Activated T-cell treated with anti-CD3 and anti-CD28 coated beads, Interleukin-2, amount 50 U/mL, for 72 hours (primary cell): ENCODE data around the gene KCNMA1. TPM values are rescaled to one million over a fixed set of nuclear protein-coding genes. Genes with fewer than 3 reads are reported as not detected.

Experiments
- ATAC-seq, 2 donors: fragments of 150-1000 bp; cut with Tn5 transposase; replicated peaks in 1 of 2; 2 replicates each; pipeline ENCODE4 v1.10.0; 2021; ENCODE audit warnings: moderate library complexity in 2 of 2, mild to moderate bottlenecking in 1 of 2
- DNase-seq, 2 donors: peaks; one replicate each; pipeline ENCODE4 v3.0.0; 2021 to 2022; ENCODE audit warnings: mixed read lengths in 1 of 2
- H3K27ac Mint-ChIP-seq: one replicate; pipeline ENCODE4 v1.8.0; 2022; ENCODE audit warnings: mild to moderate bottlenecking, moderate library complexity, mixed read lengths
- H3K27me3 Mint-ChIP-seq: one replicate; pipeline ENCODE4 v1.8.0; 2022; ENCODE audit warnings: low read depth, mixed read lengths
- H3K36me3 Mint-ChIP-seq, 2 donors: one replicate each; pipeline ENCODE4 v1.8.0; 2022; ENCODE audit warnings: mixed read lengths in 2 of 2, mild to moderate bottlenecking in 1 of 2; ENCODE audit not compliant: insufficient read depth in 2 of 2
- H3K4me1 Mint-ChIP-seq: one replicate; pipeline ENCODE4 v1.8.0; 2022; ENCODE audit warnings: low read depth, mixed read lengths
- H3K4me3 Mint-ChIP-seq, 2 donors: one replicate each; pipeline ENCODE4 v1.8.0; 2022; ENCODE audit warnings: mild to moderate bottlenecking in 2 of 2, mixed read lengths in 2 of 2, moderate library complexity in 2 of 2
- H3K9me3 Mint-ChIP-seq, 2 donors: one replicate each; pipeline ENCODE4 v1.8.0; 2022; ENCODE audit warnings: mixed read lengths in 2 of 2
- total RNA-seq, 2 donors: library from RNA; stranded (reverse); gene quantifications; one replicate each; pipeline ENCODE4 v1.2.3, GENCODE V29; 2022

The KCNMA1 gene
- total RNA-seq, 2 donors from 2014 or later = 0.55 to 1.0 TPM

- peak in 1 of 2 donors; percentile 38 for ATAC-seq
- H3K4me3 Mint-ChIP-seq = peak overlapping the region; percentile 24 to 25
- no peaks in the 10 kb centered on the region for H3K36me3 Mint-ChIP-seq
- no peaks in the 10 kb centered on the region for H3K9me3 Mint-ChIP-seq
- peak in 1 of 2 donors; percentile 2 for DNase-seq
- peaks cover 10% of the 10 kb centered on the region for H3K4me1 Mint-ChIP-seq
- peak overlapping the region; percentile 60 for H3K27ac Mint-ChIP-seq
- H3K27me3 Mint-ChIP-seq = no peaks in the 10 kb centered on the region
Observed at GRCh38 chr10:77041636-77042258, 595.9 kb downstream of the KCNMA1 start.

GRCh38 chr10:77038407-77038806 is 599.2 kb downstream of the KCNMA1 start:
- Mint-ChIP-seq H3K9me3 (no peaks in the 10 kb centered on the region), H3K27me3 (no peaks in the 10 kb centered on the region), H3K27ac (no peak overlapping the region), H3K4me3 (no peak overlapping the region), H3K4me1 (peaks cover 10% of the 10 kb centered on the region), H3K36me3 (no peaks in the 10 kb centered on the region)
- DNase-seq = no peak
- no peak for ATAC-seq

- no peak for ATAC-seq
- H3K27ac Mint-ChIP-seq = no peak overlapping the region
Observed at GRCh38 chr10:77037735-77038403, 599.7 kb downstream of the KCNMA1 start.

GRCh38 chr10:77036993-77037734 is 600.4 kb downstream of the KCNMA1 start:
- peaks cover 10% of the 10 kb centered on the region for H3K4me1 Mint-ChIP-seq
- no peaks in the 10 kb centered on the region for H3K9me3 Mint-ChIP-seq
- H3K27me3 Mint-ChIP-seq = no peaks in the 10 kb centered on the region
- no peak overlapping the region for H3K4me3 Mint-ChIP-seq
- no peaks in the 10 kb centered on the region for H3K36me3 Mint-ChIP-seq
- no peak for DNase-seq
- no peak for ATAC-seq
- H3K27ac Mint-ChIP-seq = no peak overlapping the region

More at GRCh38 chr10:77037735-77038403, 599.7 kb downstream of the KCNMA1 start:
- H3K36me3 Mint-ChIP-seq = no peaks in the 10 kb centered on the region
- H3K4me3 Mint-ChIP-seq = no peak overlapping the region
- no peaks in the 10 kb centered on the region for H3K27me3 Mint-ChIP-seq
- DNase-seq = no peak
- H3K4me1 Mint-ChIP-seq = peaks cover 10% of the 10 kb centered on the region
- H3K9me3 Mint-ChIP-seq = no peaks in the 10 kb centered on the region

- Mint-ChIP-seq H3K4me1 (peaks cover 5% of the 10 kb centered on the region), H3K4me3 (no peak overlapping the region), H3K9me3 (no peaks in the 10 kb centered on the region), H3K27ac (no peak overlapping the region), H3K36me3 (no peaks in the 10 kb centered on the region), H3K27me3 (no peaks in the 10 kb centered on the region)
- DNase-seq (no peak), ATAC-seq (no peak)
Observed at GRCh38 chr10:77036276-77036675, 601.3 kb downstream of the KCNMA1 start.

- Mint-ChIP-seq H3K4me1 (peaks cover 5% of the 10 kb centered on the region), H3K27ac (no peak overlapping the region), H3K36me3 (no peaks in the 10 kb centered on the region), H3K9me3 (no peaks in the 10 kb centered on the region), H3K4me3 (no peak overlapping the region), H3K27me3 (no peaks in the 10 kb centered on the region)
- DNase-seq = no peak
- no peak for ATAC-seq
Observed at GRCh38 chr10:77034795-77035194, 602.8 kb downstream of the KCNMA1 start.

- DNase-seq = no peak
- no peak overlapping the region for H3K4me3 Mint-ChIP-seq
- H3K27ac Mint-ChIP-seq = no peak overlapping the region
- no peak for ATAC-seq
- peaks cover 5% of the 10 kb centered on the region for H3K4me1 Mint-ChIP-seq
- H3K27me3 Mint-ChIP-seq = peaks cover 4% of the 10 kb centered on the region
- H3K9me3 Mint-ChIP-seq = no peaks in the 10 kb centered on the region
- no peaks in the 10 kb centered on the region for H3K36me3 Mint-ChIP-seq
Observed at GRCh38 chr10:77034240-77034639, 603.4 kb downstream of the KCNMA1 start.

- H3K36me3 Mint-ChIP-seq = no peaks in the 10 kb centered on the region
- H3K27ac Mint-ChIP-seq = no peak overlapping the region
- no peak overlapping the region for H3K4me3 Mint-ChIP-seq
- H3K4me1 Mint-ChIP-seq = no peaks in the 10 kb centered on the region
- H3K9me3 Mint-ChIP-seq = no peaks in the 10 kb centered on the region
- DNase-seq (no peak), ATAC-seq (no peak)
- peaks cover 5% of the 10 kb centered on the region for H3K27me3 Mint-ChIP-seq
Observed at GRCh38 chr10:77032188-77032570, 605.4 kb downstream of the KCNMA1 start.

GRCh38 chr10:77031531-77032187 is 605.9 kb downstream of the KCNMA1 start:
- Mint-ChIP-seq H3K27ac (no peak overlapping the region), H3K9me3 (no peaks in the 10 kb centered on the region), H3K27me3 (peaks cover 5% of the 10 kb centered on the region), H3K36me3 (no peaks in the 10 kb centered on the region), H3K4me3 (no peak overlapping the region), H3K4me1 (no peaks in the 10 kb centered on the region)
- DNase-seq = no peak
- ATAC-seq = no peak

GRCh38 chr10:77030974-77031373 is 606.6 kb downstream of the KCNMA1 start:
- ATAC-seq = no peak
- Mint-ChIP-seq H3K27me3 (peaks cover 5% of the 10 kb centered on the region), H3K9me3 (no peaks in the 10 kb centered on the region), H3K36me3 (no peaks in the 10 kb centered on the region), H3K4me3 (no peak overlapping the region), H3K27ac (no peak overlapping the region), H3K4me1 (no peaks in the 10 kb centered on the region)
- no peak for DNase-seq

- H3K4me1 Mint-ChIP-seq = no peaks in the 10 kb centered on the region
- no peaks in the 10 kb centered on the region for H3K36me3 Mint-ChIP-seq
- ATAC-seq (no peak), DNase-seq (no peak)
- H3K27ac Mint-ChIP-seq = no peak overlapping the region
- no peak overlapping the region for H3K4me3 Mint-ChIP-seq
- H3K27me3 Mint-ChIP-seq = peaks cover 5% of the 10 kb centered on the region
- no peaks in the 10 kb centered on the region for H3K9me3 Mint-ChIP-seq
Observed at GRCh38 chr10:77029777-77030717, 607.6 kb downstream of the KCNMA1 start.

- H3K4me1 Mint-ChIP-seq = no peaks in the 10 kb centered on the region
- DNase-seq (no peak), ATAC-seq (no peak)
- H3K4me3 Mint-ChIP-seq = no peak overlapping the region
- H3K27ac Mint-ChIP-seq = no peak overlapping the region
- peaks cover 10% of the 10 kb centered on the region for H3K27me3 Mint-ChIP-seq
- peaks cover 0 to 1% of the 10 kb centered on the region in 2 donors for H3K9me3 Mint-ChIP-seq
- H3K36me3 Mint-ChIP-seq = no peaks in the 10 kb centered on the region
Observed at GRCh38 chr10:77028042-77028441, 609.6 kb downstream of the KCNMA1 start.
